NT2/D1 (cell line): ENCODE measurements around the gene PRR29.

Experiments
- DNase-seq: peaks from one replicate; pipeline ENCODE4 v3.0.0-alpha.2; 2011; ENCODE audit warnings: low read depth, low spot score
- H3K27me3 ChIP-seq: 2 replicates; pipeline ENCODE4 v1.6.0; 2011; ENCODE audit warnings: mild to moderate bottlenecking; ENCODE audit not compliant: insufficient read length, insufficient read depth
- H3K36me3 ChIP-seq: 2 replicates; pipeline ENCODE4 v1.6.1; 2011; ENCODE audit warnings: mild to moderate bottlenecking, low read length, mixed read lengths; ENCODE audit not compliant: insufficient read depth, insufficient read length
- H3K4me1 ChIP-seq: 2 replicates; pipeline ENCODE4 v1.5.1; 2011; ENCODE audit not compliant: insufficient read depth, insufficient read length
- H3K4me3 ChIP-seq: 2 replicates; pipeline ENCODE4 v1.5.1; 2011; ENCODE audit warnings: low read depth; ENCODE audit not compliant: insufficient read length
- H3K9ac ChIP-seq: 2 replicates; pipeline ENCODE4 v1.6.0; 2011; ENCODE audit warnings: low read depth; ENCODE audit not compliant: insufficient read length
- H3K9me3 ChIP-seq: 2 replicates; pipeline ENCODE4 v1.5.1; 2011; ENCODE audit warnings: mild to moderate bottlenecking, low read length; ENCODE audit not compliant: insufficient read depth
- SUZ12 ChIP-seq: IDR thresholded peaks from 2 replicates; pipeline ENCODE4 v1.6.1; 2011; ENCODE audit not compliant: insufficient read length, insufficient read depth; ENCODE audit errors: extremely low read depth
- YY1 ChIP-seq: IDR thresholded peaks from 2 replicates; pipeline ENCODE4 v1.6.1; 2011; ENCODE audit not compliant: insufficient read length, insufficient read depth
- ZNF274 ChIP-seq: IDR thresholded peaks from 2 replicates; pipeline ENCODE4 v1.6.1; 2011; ENCODE audit warnings: mild to moderate bottlenecking, low read depth, low read length

PRR29 gene

GRCh38 chr17:64042700-64043485 is 44.7 kb downstream of the PRR29 start:
- DNase-seq = no peak
- no peak for TF ChIP-seq ZNF274
- TF ChIP-seq SUZ12 = no peak
- no peak for TF ChIP-seq YY1
- Histone ChIP-seq H3K4me3 (no peak overlapping the region), H3K4me1 (no peaks in the 10 kb centered on the region), H3K27me3 (no peaks in the 10 kb centered on the region), H3K9me3 (no peaks in the 10 kb centered on the region), H3K9ac (no peak overlapping the region), H3K36me3 (peaks cover 45% of the 10 kb centered on the region)

GRCh38 chr17:64045176-64045575 is 47.0 kb downstream of the PRR29 start:
- Histone ChIP-seq H3K36me3 (peaks cover 56% of the 10 kb centered on the region), H3K4me3 (no peak overlapping the region), H3K4me1 (no peaks in the 10 kb centered on the region), H3K27me3 (no peaks in the 10 kb centered on the region), H3K9me3 (no peaks in the 10 kb centered on the region), H3K9ac (no peak overlapping the region)
- DNase-seq = no peak
- TF ChIP-seq ZNF274 = no peak

GRCh38 chr17:64048805-64049204 is 50.7 kb downstream of the PRR29 start:
- no peaks in the 10 kb centered on the region for H3K9me3 ChIP-seq
- H3K36me3 ChIP-seq = peaks cover 67% of the 10 kb centered on the region
- no peak for TF ChIP-seq ZNF274
- no peak for TF ChIP-seq YY1
- TF ChIP-seq SUZ12 = no peak
- no peak for DNase-seq
- H3K27me3 ChIP-seq = no peaks in the 10 kb centered on the region
- no peak overlapping the region for H3K9ac ChIP-seq
- H3K4me3 ChIP-seq = no peak overlapping the region
- no peaks in the 10 kb centered on the region for H3K4me1 ChIP-seq

- peaks cover 54% of the 10 kb centered on the region for H3K36me3 ChIP-seq
- H3K27me3 ChIP-seq = no peaks in the 10 kb centered on the region
- H3K4me3 ChIP-seq = no peak overlapping the region
- TF ChIP-seq YY1 = no peak
- TF ChIP-seq SUZ12 = no peak
- TF ChIP-seq ZNF274 = no peak
- H3K9me3 ChIP-seq = no peaks in the 10 kb centered on the region
- no peak overlapping the region for H3K9ac ChIP-seq
- peaks cover 4% of the 10 kb centered on the region for H3K4me1 ChIP-seq
- DNase-seq = no peak
Observed at GRCh38 chr17:64051153-64051552, 53.0 kb downstream of the PRR29 start.

GRCh38 chr17:64053101-64053500 is 55.0 kb downstream of the PRR29 start:
- TF ChIP-seq ZNF274 (no peak), YY1 (no peak), SUZ12 (no peak)
- H3K4me1 ChIP-seq = peaks cover 9% of the 10 kb centered on the region
- H3K27me3 ChIP-seq = no peaks in the 10 kb centered on the region
- H3K36me3 ChIP-seq = peaks cover 46% of the 10 kb centered on the region
- DNase-seq = no peak
- no peak overlapping the region for H3K4me3 ChIP-seq
- H3K9me3 ChIP-seq = no peaks in the 10 kb centered on the region
- H3K9ac ChIP-seq = no peak overlapping the region
